Effector CD8-positive, alpha-beta T cell (primary cell): ENCODE measurements around the gene ST14.
"Not testable (repeated sequence)": the region's sequence is repeated elsewhere in the genome, so short reads cannot be mapped to it uniquely, and the experiment has no call there.

Experiments used
- DNase-seq: peaks from one replicate; lab custom pipeline; 2025; lab: John Stamatoyannopoulos, UW

The ST14 gene

GRCh38 chr11:130189492-130190210, 30.1 kb downstream of the ST14 start:
- no peak for DNase-seq

- no peak for DNase-seq
Measured at GRCh38 chr11:130190371-130190881, 30.8 kb downstream of the ST14 start.

DNA sequence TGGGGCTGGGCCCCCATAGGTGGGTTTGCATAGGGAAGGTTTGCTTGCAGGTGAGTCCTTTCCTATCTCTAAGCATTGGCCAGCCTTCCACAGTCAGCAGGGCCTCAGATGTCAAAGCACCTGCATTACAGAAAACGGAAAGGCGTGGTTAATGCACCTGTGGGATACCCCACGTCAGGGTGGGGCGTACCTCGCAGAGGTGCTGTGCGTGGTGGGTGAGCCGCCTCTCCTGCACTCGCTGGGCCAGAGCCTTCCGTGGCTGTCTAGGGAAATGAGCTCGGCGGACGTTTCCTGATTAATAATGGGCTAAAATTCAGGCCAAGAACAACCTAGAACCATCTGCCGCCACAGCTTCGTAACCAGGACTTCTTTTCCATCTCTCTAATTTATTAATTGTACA, 32.3 kb downstream of the ST14 start:
- DNase-seq: no peak

DNA sequence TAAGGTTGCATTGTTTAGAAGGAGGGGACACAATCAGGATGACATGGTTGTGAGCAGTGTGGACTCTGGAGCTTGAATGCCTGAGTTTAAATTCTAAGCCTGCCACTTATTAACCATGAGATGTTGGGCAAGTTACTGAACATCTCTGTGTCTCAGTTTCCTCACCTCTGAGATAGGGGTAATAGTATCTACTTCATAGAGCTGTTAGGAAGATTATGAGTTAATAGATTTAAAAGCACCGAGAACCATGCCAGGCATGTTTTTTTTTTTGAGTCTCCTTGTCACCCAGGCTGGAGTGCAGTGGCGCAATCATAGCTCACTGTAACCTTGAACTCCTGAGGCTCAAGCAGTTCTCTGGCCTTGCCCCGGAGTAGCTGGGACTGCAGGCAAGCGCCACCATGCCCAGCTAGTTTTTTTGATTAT, 33.3 kb downstream of the ST14 start:
- DNase-seq: no peak

GRCh38 chr11:130193551-130193950, 34.0 kb downstream of the ST14 start:
- not testable (repeated sequence) for DNase-seq

DNA sequence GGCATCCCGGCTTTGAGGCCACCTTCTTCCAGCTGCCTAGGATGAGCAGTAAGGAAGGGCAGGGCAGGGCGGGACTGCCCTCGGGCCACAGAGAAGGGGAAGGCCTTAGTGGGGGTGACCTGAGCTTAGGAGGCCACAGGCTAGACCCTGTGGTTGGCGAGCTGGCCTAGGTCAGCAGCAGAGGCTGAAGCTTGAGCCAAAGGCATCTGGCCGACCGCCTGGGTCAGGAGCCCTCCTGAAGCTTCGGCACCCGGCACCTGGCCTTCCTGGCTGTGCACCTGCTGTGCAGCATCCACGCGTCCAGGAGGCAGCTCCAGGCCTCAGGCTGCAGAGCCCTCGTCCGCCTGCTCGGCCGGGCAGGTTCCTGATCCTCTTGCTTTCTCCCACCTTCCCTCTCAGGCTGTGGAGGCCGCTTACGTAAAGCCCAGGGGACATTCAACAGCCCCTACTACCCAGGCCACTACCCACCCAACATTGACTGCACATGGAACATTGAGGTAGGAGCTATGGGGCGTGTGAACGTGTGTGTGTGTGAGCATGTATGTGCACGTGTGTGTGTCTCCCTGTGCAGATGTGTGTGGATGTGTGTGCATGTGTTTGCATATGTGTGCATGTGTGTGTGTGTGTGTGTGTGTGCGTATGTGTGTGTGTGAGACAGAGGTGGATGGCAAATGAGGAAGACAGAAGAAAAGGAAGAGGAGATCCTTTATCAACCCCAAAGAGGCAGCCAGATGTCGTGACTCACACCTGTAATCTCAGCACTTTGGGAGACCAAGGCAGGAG, 34.9 kb downstream of the ST14 start:
- DNase-seq: no peak

DNA sequence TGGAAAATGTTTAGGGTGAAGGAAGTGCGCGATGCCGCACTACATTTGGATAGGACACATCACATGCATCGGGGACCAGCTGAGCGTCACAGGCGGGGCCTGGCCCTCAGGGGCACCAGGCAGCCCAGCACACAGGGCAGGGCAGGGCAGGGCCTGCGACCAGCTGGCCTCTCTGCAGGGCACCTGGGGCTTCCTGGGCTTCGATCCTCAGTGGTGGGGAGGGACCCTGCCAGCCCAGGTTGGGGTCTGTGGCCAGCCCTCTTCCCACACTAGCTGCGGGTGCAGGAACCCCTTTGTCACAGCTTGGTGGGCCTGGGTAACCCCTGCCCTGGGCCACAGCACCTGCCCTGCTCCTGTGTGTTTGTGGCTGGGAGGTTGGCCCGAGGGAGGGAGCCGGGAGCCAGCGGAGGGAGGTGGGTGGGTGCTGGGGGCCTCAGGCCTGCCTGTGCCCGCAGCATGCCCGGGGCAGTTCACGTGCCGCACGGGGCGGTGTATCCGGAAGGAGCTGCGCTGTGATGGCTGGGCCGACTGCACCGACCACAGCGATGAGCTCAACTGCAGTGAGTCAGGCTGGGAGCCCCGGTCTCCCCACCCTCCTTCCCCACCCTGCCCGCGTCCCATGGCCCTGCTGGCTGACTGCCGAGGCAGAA, 37.9 kb downstream of the ST14 start:
- DNase-seq: no peak

DNA sequence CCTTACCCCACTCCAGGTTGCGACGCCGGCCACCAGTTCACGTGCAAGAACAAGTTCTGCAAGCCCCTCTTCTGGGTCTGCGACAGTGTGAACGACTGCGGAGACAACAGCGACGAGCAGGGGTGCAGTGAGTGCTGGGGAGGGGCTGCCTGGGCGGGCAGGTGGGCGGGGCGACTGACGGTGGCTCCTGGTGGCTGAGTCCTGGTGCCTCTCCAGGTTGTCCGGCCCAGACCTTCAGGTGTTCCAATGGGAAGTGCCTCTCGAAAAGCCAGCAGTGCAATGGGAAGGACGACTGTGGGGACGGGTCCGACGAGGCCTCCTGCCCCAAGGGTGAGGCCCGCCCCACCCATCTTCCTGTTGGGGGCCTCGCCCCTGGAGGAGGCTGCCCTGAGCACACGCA, 38.7 kb downstream of the ST14 start:
- no peak for DNase-seq

DNA sequence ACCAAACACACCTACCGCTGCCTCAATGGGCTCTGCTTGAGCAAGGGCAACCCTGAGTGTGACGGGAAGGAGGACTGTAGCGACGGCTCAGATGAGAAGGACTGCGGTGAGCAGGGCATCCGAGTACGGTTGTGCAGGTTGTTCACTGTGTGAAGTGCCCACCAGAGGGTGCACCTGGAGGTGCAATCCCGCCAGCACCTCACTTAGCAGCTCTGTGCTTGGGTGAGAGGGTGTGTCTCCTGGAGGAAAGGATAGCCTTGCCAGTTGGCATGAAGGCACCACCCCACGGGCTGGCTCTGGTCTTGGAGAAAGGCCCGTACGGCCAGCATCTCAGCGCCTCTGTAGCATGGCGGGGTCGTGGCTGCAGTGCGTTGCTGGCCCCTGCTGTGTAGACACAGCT, 39.4 kb downstream of the ST14 start:
- DNase-seq: no peak

DNA sequence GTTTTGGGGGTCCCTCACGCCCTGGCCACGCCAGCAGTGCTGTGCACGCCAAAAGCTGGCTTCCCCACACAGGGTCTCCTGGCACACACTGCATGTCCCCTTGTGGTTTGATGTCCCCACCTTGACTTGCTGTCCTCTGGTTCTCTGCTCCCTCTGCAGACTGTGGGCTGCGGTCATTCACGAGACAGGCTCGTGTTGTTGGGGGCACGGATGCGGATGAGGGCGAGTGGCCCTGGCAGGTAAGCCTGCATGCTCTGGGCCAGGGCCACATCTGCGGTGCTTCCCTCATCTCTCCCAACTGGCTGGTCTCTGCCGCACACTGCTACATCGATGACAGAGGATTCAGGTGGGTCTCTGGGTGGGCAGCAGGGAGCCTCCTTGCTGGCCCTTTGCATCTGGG, 40.2 kb downstream of the ST14 start:
- DNase-seq: no peak

GRCh38 chr11:130201026-130201425, 41.4 kb downstream of the ST14 start:
- DNase-seq: no peak

DNA sequence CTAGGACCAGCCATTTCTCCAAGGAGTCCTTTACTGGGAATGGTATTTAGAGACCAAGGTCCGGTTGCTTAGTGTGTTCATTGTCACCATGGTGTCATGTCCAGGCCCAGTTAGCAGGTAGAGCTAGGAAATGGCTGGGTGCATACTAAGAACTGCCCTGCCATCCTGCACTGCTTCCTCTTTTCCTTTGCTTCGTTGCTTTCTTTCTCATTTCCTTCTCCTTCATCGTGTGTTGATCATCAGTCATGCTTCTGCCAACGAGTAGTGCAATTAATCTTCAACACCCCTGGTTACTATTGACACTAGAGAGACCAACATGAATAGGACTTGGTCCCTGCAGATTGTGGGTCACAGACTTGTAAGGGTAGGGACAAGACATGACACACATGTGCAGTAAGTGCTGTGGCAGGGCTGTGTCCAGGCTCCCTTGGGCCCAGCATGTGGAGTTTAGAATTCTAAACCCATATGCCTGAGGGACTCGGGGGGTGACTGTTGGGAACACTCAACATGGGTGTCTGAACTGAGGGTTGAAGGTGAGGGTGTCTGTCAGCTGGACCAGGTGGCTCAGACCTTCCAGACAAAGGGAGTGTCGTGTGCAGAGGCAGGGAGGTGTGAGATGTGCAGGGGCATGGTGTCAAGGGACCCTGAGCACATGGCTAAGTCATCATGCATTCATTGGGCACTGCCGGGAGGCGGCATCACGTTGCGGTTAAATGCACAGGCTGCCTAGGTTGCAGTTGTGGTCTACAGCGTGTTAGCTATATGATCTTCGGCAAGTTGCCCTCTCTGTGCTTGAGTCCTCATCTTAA, 42.6 kb downstream of the ST14 start:
- no peak for DNase-seq

DNA sequence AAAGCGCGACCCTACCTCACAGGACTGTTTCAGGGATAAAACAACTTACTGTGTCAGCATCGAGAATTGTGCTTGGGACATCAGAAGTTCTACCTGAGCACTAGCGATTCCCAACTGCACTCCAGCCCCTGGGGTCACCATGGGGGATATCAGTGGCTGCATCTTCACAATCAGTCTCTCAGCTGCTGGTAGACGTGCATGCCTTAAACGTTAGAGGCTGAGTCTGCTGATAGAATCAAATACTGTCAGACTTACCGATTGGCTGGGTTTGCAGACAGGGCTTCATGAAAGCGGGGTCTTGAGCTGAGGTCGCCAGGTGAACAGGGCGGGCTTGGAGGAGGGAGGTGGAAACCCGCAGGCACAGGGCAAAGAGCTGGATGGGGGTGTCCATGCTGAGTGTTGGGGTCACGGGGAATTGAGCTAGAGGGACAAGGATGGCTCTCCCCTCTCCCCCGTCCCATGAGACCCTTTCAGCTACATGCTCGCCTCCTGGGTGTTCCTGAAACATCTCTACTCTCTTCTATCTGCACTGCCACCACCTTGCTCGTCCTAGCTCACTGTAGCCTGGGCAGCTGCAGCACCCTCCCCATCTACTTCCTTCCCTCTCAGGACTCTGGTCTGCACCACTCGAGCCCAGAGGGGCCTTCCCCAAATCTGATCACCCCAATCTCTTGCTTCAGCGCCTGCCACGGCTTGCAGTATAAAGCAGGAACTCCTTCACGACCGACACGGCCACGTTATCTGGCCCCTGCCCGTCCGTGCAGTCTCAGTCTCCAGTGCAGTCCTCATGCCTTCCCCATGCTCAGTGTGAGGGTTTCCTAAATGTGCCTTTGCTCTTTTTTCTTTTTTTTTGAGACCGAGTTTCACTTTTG, 43.5 kb downstream of the ST14 start:
- DNase-seq: no peak

GRCh38 chr11:130203766-130204702, 44.5 kb downstream of the ST14 start:
- no peak for DNase-seq

GRCh38 chr11:130204703-130205095, 45.1 kb downstream of the ST14 start:
- DNase-seq: no peak

- no peak for DNase-seq
Measured at GRCh38 chr11:130206141-130206540, 46.6 kb downstream of the ST14 start.

DNA sequence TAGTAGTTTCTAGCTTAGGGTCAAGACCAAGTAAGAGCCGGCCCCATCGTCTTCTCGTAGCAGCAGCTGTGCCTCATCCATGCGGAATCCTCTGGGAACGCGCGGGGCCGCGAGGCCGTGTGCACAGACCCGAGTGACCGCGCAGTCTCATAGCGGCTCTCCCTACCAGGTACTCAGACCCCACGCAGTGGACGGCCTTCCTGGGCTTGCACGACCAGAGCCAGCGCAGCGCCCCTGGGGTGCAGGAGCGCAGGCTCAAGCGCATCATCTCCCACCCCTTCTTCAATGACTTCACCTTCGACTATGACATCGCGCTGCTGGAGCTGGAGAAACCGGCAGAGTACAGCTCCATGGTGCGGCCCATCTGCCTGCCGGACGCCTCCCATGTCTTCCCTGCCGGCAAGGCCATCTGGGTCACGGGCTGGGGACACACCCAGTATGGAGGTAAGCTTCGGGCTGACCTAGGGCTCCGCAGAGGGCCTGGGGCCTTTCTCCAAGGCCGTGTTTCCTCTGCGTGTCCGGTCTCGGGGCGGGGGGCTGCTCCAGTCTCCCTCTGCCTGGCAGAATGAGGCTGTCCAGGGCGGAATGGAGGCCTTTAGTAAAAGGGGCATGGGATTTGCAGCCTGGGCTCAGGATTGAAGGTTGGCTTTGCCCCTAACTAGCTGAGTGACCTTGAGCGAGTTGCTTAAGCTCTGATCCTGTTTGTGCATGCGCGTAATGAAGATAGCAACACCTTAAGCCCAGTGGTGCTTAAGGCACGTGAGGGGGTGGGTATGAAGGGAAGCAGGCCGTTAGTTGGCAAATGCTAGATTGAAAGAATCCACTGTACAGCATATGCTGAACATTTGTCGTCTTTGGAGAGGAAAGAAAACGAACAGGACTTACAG, 48.9 kb downstream of the ST14 start:
- no peak for DNase-seq

DNA sequence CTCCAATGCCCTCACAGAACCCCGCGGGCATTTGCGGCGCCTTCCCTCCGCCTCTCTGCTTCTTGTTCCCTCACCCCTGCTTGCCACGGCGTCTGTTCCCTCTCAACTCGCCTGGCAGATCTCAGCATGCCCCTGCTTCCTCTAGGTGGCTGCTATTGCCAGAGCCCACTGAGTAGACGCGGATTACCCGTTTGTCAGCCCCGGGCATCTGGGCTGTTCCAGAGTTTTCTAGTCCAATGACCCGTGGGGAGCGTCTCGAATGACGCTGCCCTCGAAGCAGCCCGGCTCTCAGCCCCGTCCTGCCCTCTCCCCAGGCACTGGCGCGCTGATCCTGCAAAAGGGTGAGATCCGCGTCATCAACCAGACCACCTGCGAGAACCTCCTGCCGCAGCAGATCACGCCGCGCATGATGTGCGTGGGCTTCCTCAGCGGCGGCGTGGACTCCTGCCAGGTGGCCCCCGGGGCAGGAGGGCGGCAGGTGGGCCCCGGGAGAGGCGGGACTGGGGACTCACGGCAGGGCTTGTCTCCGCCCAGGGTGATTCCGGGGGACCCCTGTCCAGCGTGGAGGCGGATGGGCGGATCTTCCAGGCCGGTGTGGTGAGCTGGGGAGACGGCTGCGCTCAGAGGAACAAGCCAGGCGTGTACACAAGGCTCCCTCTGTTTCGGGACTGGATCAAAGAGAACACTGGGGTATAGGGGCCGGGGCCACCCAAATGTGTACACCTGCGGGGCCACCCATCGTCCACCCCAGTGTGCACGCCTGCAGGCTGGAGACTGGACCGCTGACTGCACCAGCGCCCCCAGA, 49.7 kb downstream of the ST14 start:
- no peak for DNase-seq
